Keratinocyte (primary cell): Measurements from ENCODE around the gene HOXB4. TPM values are rescaled to one million over a fixed set of nuclear protein-coding genes. Genes with fewer than 3 reads are reported as not detected.

Experiments used
- DNase-seq: peaks from one replicate; pipeline ENCODE4 v3.0.0-alpha.2; 2011; ENCODE audit warnings: low read depth, missing footprints, low spot score
- FAIRE-seq: peaks from 2 replicates; lab custom pipeline; 2011; peaks lifted over from hg19 to GRCh38; lab: Jason Lieb, UNC
- H2AFZ ChIP-seq: 2 replicates; pipeline ENCODE4 v1.6.0; 2012; ENCODE audit warnings: low read length, control low read depth, inconsistent platforms; ENCODE audit not compliant: control insufficient read depth
- H3K27ac ChIP-seq: 2 replicates; pipeline ENCODE4 v1.5.1; 2011; ENCODE audit warnings: low read length; ENCODE audit not compliant: control insufficient read depth, insufficient read depth
- H3K27me3 ChIP-seq: 3 replicates; pipeline ENCODE4 v1.6.0; 2011; ENCODE audit warnings: low read length; ENCODE audit not compliant: control insufficient read depth, insufficient read depth; ENCODE audit errors: extremely low read depth
- H3K36me3 ChIP-seq, 2 experiments: 2 replicates in 1 of 2; 3 replicates in 1 of 2; pipeline ENCODE4 v1.5.1; 2011; ENCODE audit warnings: low read length in 2 of 2, mild to moderate bottlenecking in 1 of 2; ENCODE audit not compliant: control insufficient read depth in 2 of 2, insufficient read depth in 2 of 2; ENCODE audit errors: extremely low read depth in 1 of 2
- H3K4me1 ChIP-seq: 3 replicates; pipeline ENCODE4 v1.5.1; 2011; ENCODE audit warnings: low read length; ENCODE audit not compliant: control insufficient read depth, insufficient read depth; ENCODE audit errors: extremely low read depth
- H3K4me2 ChIP-seq: 3 replicates; pipeline ENCODE4 v1.6.0; 2011; ENCODE audit warnings: low read depth, low read length; ENCODE audit not compliant: control insufficient read depth, insufficient read depth; ENCODE audit errors: extremely low read depth
- H3K4me3 ChIP-seq, 3 experiments: fragments of 200-600 bp in 1 of 3; sonication (generic) in 1 of 3; 2 replicates in 2 of 3; 3 replicates in 1 of 3; pipeline ENCODE4 v1.5.1; 2011 to 2016; ENCODE audit warnings: low read length in 3 of 3, mild to moderate bottlenecking in 3 of 3, control low read depth in 2 of 3, inconsistent platforms in 1 of 3, low read depth in 1 of 3, mixed read lengths in 1 of 3, mixed run types in 1 of 3, moderate library complexity in 1 of 3; ENCODE audit not compliant: control insufficient read depth in 2 of 3, insufficient read depth in 2 of 3; ENCODE audit errors: extremely low read depth in 1 of 3
- H3K79me2 ChIP-seq: 2 replicates; pipeline ENCODE4 v1.6.0; 2012; ENCODE audit warnings: low read length; ENCODE audit not compliant: control insufficient read depth, insufficient read depth
- H3K9ac ChIP-seq: 3 replicates; pipeline ENCODE4 v1.6.0; 2011; ENCODE audit warnings: low read length; ENCODE audit not compliant: control insufficient read depth, insufficient read depth; ENCODE audit errors: extremely low read depth
- H3K9me1 ChIP-seq: 3 replicates; pipeline ENCODE4 v1.6.0; 2011; ENCODE audit warnings: low read length; ENCODE audit not compliant: control insufficient read depth, insufficient read depth; ENCODE audit errors: extremely low read depth
- H3K9me3 ChIP-seq: 2 replicates; pipeline ENCODE4 v1.5.1; 2012; ENCODE audit warnings: low read depth, low read length; ENCODE audit not compliant: control insufficient read depth
- H4K20me1 ChIP-seq: 3 replicates; pipeline ENCODE4 v1.6.0; 2011; ENCODE audit warnings: low read length; ENCODE audit not compliant: control insufficient read depth, insufficient read depth; ENCODE audit errors: extremely low read depth
- CTCF ChIP-seq, 3 experiments: IDR thresholded peaks in 1 of 3; conservative IDR thresholded peaks in 1 of 3; optimal IDR thresholded peaks in 1 of 3; 2 replicates in 2 of 3; 3 replicates in 1 of 3; pipeline versions ENCODE3 to v1.5.1; 2011; ENCODE audit warnings: low read length in 3 of 3, mild to moderate bottlenecking in 3 of 3, moderate library complexity in 2 of 3, control low read depth in 1 of 3, inconsistent platforms in 1 of 3; ENCODE audit not compliant: insufficient read depth in 2 of 3; ENCODE audit errors: extremely low read depth in 1 of 3
- EZH2 ChIP-seq: IDR thresholded peaks from one replicate; pipeline ENCODE4 v1.6.1; 2012; ENCODE audit warnings: inconsistent platforms, mild to moderate bottlenecking, low read length, moderate library complexity
- dilution Hi-C: fragments of 300-500 bp; cut with MboI; formaldehyde crosslinking; loops from one replicate; pipeline ENCODE4 v1.7.0; 2020; ENCODE audit warnings: low sequenced_read_pairs; ENCODE audit not compliant: extremely low pct_ligation_motif_present
- polyA plus RNA-seq, 5 experiments: library from polyadenylated mRNA; depleted of rRNA in 3 of 5; stranded (reverse) in 3 of 5; stranded (forward) in 1 of 5; unstranded in 1 of 5; fragments of >200 nt; gene quantifications; 1 replicate in 1 of 5; 2 replicates in 3 of 5; 3 replicates in 1 of 5; pipeline versions ENCODE4 v1.2.1 to v1.2.3, GENCODE V29; 2011 to 2012; ENCODE audit warnings: missing spikeins in 2 of 5, low read depth in 1 of 5, low replicate concordance in 1 of 5

The HOXB4 gene
- polyA plus RNA-seq, 1 donor (not counting 4 experiments of a cell fraction or from before 2014, with no cell fraction given) = 0.59 TPM

- H3K79me2 ChIP-seq = no peaks in the 10 kb centered on the region
- peak overlapping the region in 1 of 3 experiments; percentile 56 for H3K4me3 ChIP-seq
- dilution Hi-C loops = no loop called here
- TF ChIP-seq EZH2 = peak; percentile 90
- TF ChIP-seq CTCF (optimal IDR thresholded peaks at IDR 0.05 in 1 of 3, IDR thresholded peaks at IDR 0.05 in 1 of 3, conservative IDR thresholded peaks at IDR 0.05 in 1 of 3; ENCODE audit: extremely low read depth in 1 of 3, insufficient read depth in 2 of 3, low read length in 3 of 3) = no peak
- DNase-seq = no peak
- no peaks in the 10 kb centered on the region for H3K36me3 ChIP-seq
- no peaks in the 10 kb centered on the region for H3K9me3 ChIP-seq
- no peak for FAIRE-seq
- no peak overlapping the region for H3K9ac ChIP-seq
- H3K27ac ChIP-seq = no peak overlapping the region
- no peak overlapping the region for H2AFZ ChIP-seq
- peaks cover 100% of the 10 kb centered on the region for H3K27me3 ChIP-seq
- no peaks in the 10 kb centered on the region for H3K9me1 ChIP-seq
- H3K4me2 ChIP-seq = no peak overlapping the region
- H4K20me1 ChIP-seq = no peaks in the 10 kb centered on the region
- H3K4me1 ChIP-seq = peaks cover 9% of the 10 kb centered on the region
Measured at GRCh38 chr17:48601539-48602425, 23.6 kb upstream of the HOXB4 start.

- no peaks in the 10 kb centered on the region for H3K9me3 ChIP-seq
- no peaks in the 10 kb centered on the region for H4K20me1 ChIP-seq
- peaks cover 100% of the 10 kb centered on the region for H3K27me3 ChIP-seq
- no peaks in the 10 kb centered on the region for H3K9me1 ChIP-seq
- H3K36me3 ChIP-seq = no peaks in the 10 kb centered on the region
- H3K27ac ChIP-seq = no peak overlapping the region
- no peak overlapping the region for H2AFZ ChIP-seq
- no peak overlapping the region for H3K9ac ChIP-seq
- H3K4me3 ChIP-seq = no peak overlapping the region
- FAIRE-seq (no peak), DNase-seq (no peak)
- peaks cover 14% of the 10 kb centered on the region for H3K4me1 ChIP-seq
- no peaks in the 10 kb centered on the region for H3K79me2 ChIP-seq
- dilution Hi-C loops = no loop called here
- no peak overlapping the region for H3K4me2 ChIP-seq
- no peak for TF ChIP-seq CTCF (optimal IDR thresholded peaks at IDR 0.05 in 1 of 3, IDR thresholded peaks at IDR 0.05 in 1 of 3, conservative IDR thresholded peaks at IDR 0.05 in 1 of 3; ENCODE audit: extremely low read depth in 1 of 3, insufficient read depth in 2 of 3, low read length in 3 of 3)
- no peak for TF ChIP-seq EZH2
Measured at GRCh38 chr17:48601207-48601538, 23.0 kb upstream of the HOXB4 start.
